ENCODE measurements around the gene STK32B. TPM values are rescaled to one million over a fixed set of nuclear protein-coding genes. Genes with fewer than 3 reads are reported as not detected.

The STK32B gene
- total and polyA plus RNA-seq, 2 of the 4 experiments (the other 2 are of a cell fraction): 5.5 to 6.3 TPM

DNA sequence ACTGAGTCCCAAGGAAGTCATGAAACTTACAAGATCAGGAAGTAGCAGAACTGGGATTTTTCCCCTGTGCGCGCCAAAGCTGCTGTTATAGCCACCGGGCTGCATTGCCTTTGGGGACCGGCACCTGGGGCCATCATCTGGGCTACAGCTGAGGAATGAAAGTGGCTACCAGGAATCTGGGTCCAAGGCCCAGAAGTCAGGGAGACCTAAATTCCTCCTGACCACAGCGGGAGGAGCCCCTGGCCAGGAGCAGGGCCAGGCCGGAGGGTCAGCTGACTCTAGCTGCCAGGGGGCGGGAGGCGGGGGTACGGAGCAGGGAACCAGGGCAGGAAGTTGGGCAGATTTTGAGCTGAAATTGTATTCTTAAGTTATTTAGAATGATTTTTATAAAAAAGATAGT, 414.7 kb downstream of the STK32B start:
- Histone ChIP-seq H3K9me1 (ENCODE audit: insufficient read depth, low read length) (peaks cover 8% of the 10 kb centered on the region; the same call in 1 of the 2 replicates), H3K4me3 (ENCODE audit: insufficient read depth, low read depth, low read length) (no peak overlapping the region), H4K8ac (ENCODE audit: low read depth in 2 of 2, low read length in 2 of 2) (no peak overlapping the region), H4K5ac (ENCODE audit: low read depth, low read length) (no peak overlapping the region), H2AK5ac (ENCODE audit: low read depth, low read length) (no peak overlapping the region), H3K56ac (ENCODE audit: extremely low read depth, insufficient read depth, low read length) (no peak overlapping the region), H4K20me1 (ENCODE audit: insufficient read depth, low read length) (no peaks in the 10 kb centered on the region), H3K4me2 (ENCODE audit: low read depth, low read length) (no peak overlapping the region), H3K9ac (ENCODE audit: low read depth, low read length) (no peak overlapping the region), H3K9me3 (ENCODE audit: control insufficient read depth, insufficient read depth, low read length) (no peaks in the 10 kb centered on the region), H2BK15ac (ENCODE audit: low read depth, low read length) (no peak overlapping the region), H3K4ac (ENCODE audit: low read depth, low read length) (no peak overlapping the region), H3K4me1 (ENCODE audit: control insufficient read depth, insufficient read depth, low read length) (peaks cover 7% of the 10 kb centered on the region; the same call in 1 of the 2 replicates), H3K27ac (ENCODE audit: insufficient read depth, low read length) (no peak overlapping the region), H3K36me3 (ENCODE audit: control insufficient read depth, insufficient read depth, low read length) (peaks cover 5% of the 10 kb centered on the region), H3K18ac (ENCODE audit: low read depth, low read length) (no peak overlapping the region), H3K14ac (replicated peaks; ENCODE audit: low read depth, low read length) (no peak overlapping the region), H3K27me3 (ENCODE audit: control insufficient read depth, insufficient read depth, low read length) (no peaks in the 10 kb centered on the region), H2AK9ac (replicated peaks; ENCODE audit: low read depth, low read length, poor library complexity) (no peak overlapping the region), H2BK5ac (ENCODE audit: low read depth, low read length, poor library complexity, severe bottlenecking) (no peak overlapping the region), H2BK120ac (ENCODE audit: low read depth, low read length) (no peak overlapping the region), H4K91ac (ENCODE audit: insufficient read depth, low read depth, low read length) (no peak overlapping the region), H2AFZ (replicated peaks; ENCODE audit: low read length, poor library complexity) (no peak overlapping the region), H3K79me1 (ENCODE audit: low read depth in 1 of 2, low read length in 2 of 2) (no peaks in the 10 kb centered on the region), H3K23ac (ENCODE audit: low read depth, low read length) (no peak overlapping the region), H2BK20ac (ENCODE audit: low read depth, low read length) (no peak overlapping the region)
- no TSS peak for BruUV-seq (replicated peaks)
- no peak for TF ChIP-seq MAFK (IDR thresholded peaks at IDR 0.05; ENCODE audit: low read depth, low read length)
- TF ChIP-seq, protein P1, sequence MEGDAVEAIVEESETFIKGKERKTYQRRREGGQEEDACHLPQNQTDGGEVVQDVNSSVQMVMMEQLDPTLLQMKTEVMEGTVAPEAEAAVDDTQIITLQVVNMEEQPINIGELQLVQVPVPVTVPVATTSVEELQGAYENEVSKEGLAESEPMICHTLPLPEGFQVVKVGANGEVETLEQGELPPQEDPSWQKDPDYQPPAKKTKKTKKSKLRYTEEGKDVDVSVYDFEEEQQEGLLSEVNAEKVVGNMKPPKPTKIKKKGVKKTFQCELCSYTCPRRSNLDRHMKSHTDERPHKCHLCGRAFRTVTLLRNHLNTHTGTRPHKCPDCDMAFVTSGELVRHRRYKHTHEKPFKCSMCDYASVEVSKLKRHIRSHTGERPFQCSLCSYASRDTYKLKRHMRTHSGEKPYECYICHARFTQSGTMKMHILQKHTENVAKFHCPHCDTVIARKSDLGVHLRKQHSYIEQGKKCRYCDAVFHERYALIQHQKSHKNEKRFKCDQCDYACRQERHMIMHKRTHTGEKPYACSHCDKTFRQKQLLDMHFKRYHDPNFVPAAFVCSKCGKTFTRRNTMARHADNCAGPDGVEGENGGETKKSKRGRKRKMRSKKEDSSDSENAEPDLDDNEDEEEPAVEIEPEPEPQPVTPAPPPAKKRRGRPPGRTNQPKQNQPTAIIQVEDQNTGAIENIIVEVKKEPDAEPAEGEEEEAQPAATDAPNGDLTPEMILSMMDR (conservative IDR thresholded peaks at IDR 0.05; ENCODE audit: low read depth, low read length): no peak
- TF ChIP-seq, protein P2, sequence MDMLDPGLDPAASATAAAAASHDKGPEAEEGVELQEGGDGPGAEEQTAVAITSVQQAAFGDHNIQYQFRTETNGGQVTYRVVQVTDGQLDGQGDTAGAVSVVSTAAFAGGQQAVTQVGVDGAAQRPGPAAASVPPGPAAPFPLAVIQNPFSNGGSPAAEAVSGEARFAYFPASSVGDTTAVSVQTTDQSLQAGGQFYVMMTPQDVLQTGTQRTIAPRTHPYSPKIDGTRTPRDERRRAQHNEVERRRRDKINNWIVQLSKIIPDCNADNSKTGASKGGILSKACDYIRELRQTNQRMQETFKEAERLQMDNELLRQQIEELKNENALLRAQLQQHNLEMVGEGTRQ (IDR thresholded peaks at IDR 0.05; ENCODE audit: low read depth, low read length): no peak
- TF ChIP-seq CHD1 (IDR thresholded peaks at IDR 0.05; ENCODE audit: low read depth, low read length): no peak
- no peak for TF ChIP-seq RFX5 (IDR thresholded peaks at IDR 0.05; ENCODE audit: low read depth, low read length)
- no peak for TF ChIP-seq POLR2A (IDR thresholded peaks at IDR 0.05; ENCODE audit: low read depth, low read length)
- no peak for TF ChIP-seq BHLHE40 (IDR thresholded peaks at IDR 0.05; ENCODE audit: low read depth, low read length)
- TF ChIP-seq SMC3 (IDR thresholded peaks at IDR 0.05; ENCODE audit: low read depth, low read length): no peak
- TF ChIP-seq, protein P3, sequence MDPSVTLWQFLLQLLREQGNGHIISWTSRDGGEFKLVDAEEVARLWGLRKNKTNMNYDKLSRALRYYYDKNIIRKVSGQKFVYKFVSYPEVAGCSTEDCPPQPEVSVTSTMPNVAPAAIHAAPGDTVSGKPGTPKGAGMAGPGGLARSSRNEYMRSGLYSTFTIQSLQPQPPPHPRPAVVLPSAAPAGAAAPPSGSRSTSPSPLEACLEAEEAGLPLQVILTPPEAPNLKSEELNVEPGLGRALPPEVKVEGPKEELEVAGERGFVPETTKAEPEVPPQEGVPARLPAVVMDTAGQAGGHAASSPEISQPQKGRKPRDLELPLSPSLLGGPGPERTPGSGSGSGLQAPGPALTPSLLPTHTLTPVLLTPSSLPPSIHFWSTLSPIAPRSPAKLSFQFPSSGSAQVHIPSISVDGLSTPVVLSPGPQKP (IDR thresholded peaks at IDR 0.05; ENCODE audit: borderline replicate concordance, low read depth, low read length): no peak
- no peak for TF ChIP-seq MXI1 (IDR thresholded peaks at IDR 0.05; ENCODE audit: borderline replicate concordance, low read depth, low read length)
- no peak for TF ChIP-seq RAD21 (IDR thresholded peaks at IDR 0.05; ENCODE audit: low read length)
- no peak for TF ChIP-seq CEBPB (IDR thresholded peaks at IDR 0.05; ENCODE audit: low read depth, low read length)
- TF ChIP-seq NFE2L2 (IDR thresholded peaks at IDR 0.05; ENCODE audit: low read depth, low read length): no peak
- TF ChIP-seq RCOR1 (IDR thresholded peaks at IDR 0.05; ENCODE audit: insufficient replicate concordance, low read length): no peak
- no peak for TF ChIP-seq MAZ (IDR thresholded peaks at IDR 0.05; ENCODE audit: borderline replicate concordance, low read depth, low read length)
- no peak for TF ChIP-seq FOS (IDR thresholded peaks at IDR 0.05; ENCODE audit: low read depth, low read length)
- CTCF ChIA-PET: interaction anchor here (0.6 kb wide), 1 partner anchor 462 kb away, joined by 3 read pairs; no protein-coding TSS in a partner anchor
- DNase-seq (no peak), ATAC-seq (ENCODE audit: low read depth) (no peak)
- in situ Hi-C loops (cut with MboI; ENCODE audit: low sequenced_read_pairs): no loop called here
- dilution Hi-C loops (cut with HindIII; ENCODE audit: low sequenced_read_pairs, unreplicated experiment): no loop called here
- POLR2A ChIA-PET (ENCODE audit: unreplicated experiment): no interaction called here
- WGBS, 2 experiments (ENCODE audit: extremely low coverage in 2 of 2, insufficient read length in 1 of 2): 78% methylated on average over 6 of the region's 9 CpGs; no CpG with 5 or more reads in 1 of the 2 experiments
- intact Hi-C loops (cut with micrococcal nuclease): no loop called here
